HEK293T (cell line): ENCODE results near the gene IRF3.

ENCODE experiments used
- ARNT ChIP-seq: fragments of 450-650 bp; IDR thresholded peaks from 2 replicates; pipeline ENCODE4 v1.6.1; 2017; ENCODE audit warnings: mild to moderate bottlenecking
- BHLHE40 ChIP-seq: fragments of 450-650 bp; IDR thresholded peaks from 2 replicates; pipeline ENCODE4 v1.6.1; 2016; ENCODE audit warnings: mild to moderate bottlenecking, moderate library complexity, borderline replicate concordance
- ELF4 ChIP-seq: fragments of 450-650 bp; IDR thresholded peaks from 2 replicates; pipeline ENCODE4 v1.6.1; 2017; ENCODE audit warnings: antibody characterized with exemption
- FOXA1 ChIP-seq: fragments of 450-650 bp; IDR thresholded peaks from 2 replicates; pipeline ENCODE4 v1.6.1; 2016; ENCODE audit warnings: mild to moderate bottlenecking
- FOXK2 ChIP-seq: fragments of 450-650 bp; IDR thresholded peaks from 2 replicates; pipeline ENCODE4 v1.6.1; 2016; ENCODE audit warnings: mild to moderate bottlenecking
- FOXM1 ChIP-seq: fragments of 450-650 bp; IDR thresholded peaks from 2 replicates; pipeline ENCODE4 v1.6.1; 2017; ENCODE audit warnings: mild to moderate bottlenecking, borderline replicate concordance
- HDGF ChIP-seq: fragments of 450-650 bp; IDR thresholded peaks from 2 replicates; pipeline ENCODE4 v1.6.1; 2017; ENCODE audit warnings: antibody characterized with exemption, borderline replicate concordance
- LEF1 ChIP-seq: fragments of 450-650 bp; IDR thresholded peaks from 2 replicates; pipeline ENCODE4 v1.6.1; 2017; ENCODE audit warnings: mild to moderate bottlenecking, borderline replicate concordance
- NFRKB ChIP-seq: fragments of 450-650 bp; IDR thresholded peaks from 2 replicates; pipeline ENCODE4 v1.6.1; 2016; ENCODE audit warnings: mild to moderate bottlenecking, moderate library complexity
- SP1 ChIP-seq: fragments of 450-650 bp; IDR thresholded peaks from 2 replicates; pipeline ENCODE4 v1.6.1; 2017
- SUZ12 ChIP-seq: fragments of 450-650 bp; IDR thresholded peaks from 2 replicates; pipeline ENCODE4 v1.6.1; 2016; ENCODE audit warnings: mild to moderate bottlenecking
- TARDBP ChIP-seq: fragments of 450-650 bp; IDR thresholded peaks from 2 replicates; pipeline ENCODE4 v1.6.1; 2016
- ZNF384 ChIP-seq: fragments of 450-650 bp; IDR thresholded peaks from 2 replicates; pipeline ENCODE4 v1.6.1; 2016

- TF ChIP-seq FOXK2: no peak
- TF ChIP-seq ELF4: no peak
- no peak for TF ChIP-seq NFRKB
- no peak for TF ChIP-seq SUZ12
- TF ChIP-seq SP1: no peak
- TF ChIP-seq FOXA1: no peak
- TF ChIP-seq ARNT: no peak
- no peak for TF ChIP-seq BHLHE40
- no peak for TF ChIP-seq FOXM1
- TF ChIP-seq HDGF: no peak
- no peak for TF ChIP-seq LEF1
- TF ChIP-seq ZNF384: no peak
- TF ChIP-seq TARDBP: no peak
These were observed 8.0 kb downstream of the IRF3 start for GRCh38 chr19:49657493-49658138.
